CD4-positive, alpha-beta T cell treated with Interleukin-17A for 1 hour (primary cell): ENCODE measurements around the gene FKBP15.
"Not testable (repeated sequence)": the region's sequence is repeated elsewhere in the genome, so short reads cannot be mapped to it uniquely, and the experiment has no call there.

Source experiments
- DNase-seq: peaks from one replicate; pipeline ENCODE4 v3.0.0-alpha.2; 2020

Gene FKBP15

GRCh38 chr9:113181165-113181564, 39.9 kb downstream of the FKBP15 start:
- DNase-seq: no peak

GRCh38 chr9:113179839-113180238, 41.2 kb downstream of the FKBP15 start:
- DNase-seq: no peak

DNA sequence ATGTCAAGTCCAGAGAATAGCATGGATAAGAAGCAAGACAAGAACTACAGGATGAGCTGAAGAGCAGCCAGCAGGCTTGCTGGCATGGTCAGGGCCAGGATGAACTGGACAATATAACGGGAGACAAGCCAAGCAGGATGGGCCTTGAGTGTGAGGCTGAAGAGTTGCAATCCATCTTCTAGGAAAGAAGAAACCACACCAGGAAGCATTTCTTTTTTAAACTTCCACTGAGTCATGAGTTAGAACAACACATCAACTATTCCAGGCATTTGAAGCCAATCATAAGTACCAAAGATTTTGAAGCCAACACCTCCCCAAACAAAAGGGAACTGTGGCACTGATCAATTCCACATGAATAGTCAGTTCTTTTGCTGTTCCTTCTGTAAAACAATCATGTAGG, 43.0 kb downstream of the FKBP15 start:
- no peak for DNase-seq

DNA sequence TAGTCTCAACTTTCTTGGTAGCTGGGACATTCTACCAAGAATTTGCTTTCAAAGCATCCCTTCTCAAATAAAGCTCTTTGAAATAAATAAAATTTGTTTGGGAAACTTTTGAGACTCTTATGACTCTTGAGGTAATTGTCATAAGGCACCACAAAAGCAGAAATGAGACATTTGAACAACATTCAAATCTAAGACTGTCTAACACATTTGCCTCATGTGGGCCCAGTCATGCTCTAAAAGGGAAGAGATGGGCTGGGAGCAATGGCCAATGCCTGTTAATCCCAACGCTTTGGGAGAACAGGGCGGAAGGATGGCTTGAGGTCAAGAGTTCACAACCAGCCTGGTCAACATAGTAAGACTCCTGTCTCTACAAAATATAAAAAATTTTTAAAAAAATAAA, 43.8 kb downstream of the FKBP15 start:
- no peak for DNase-seq

- no peak for DNase-seq
Observed at GRCh38 chr9:113176803-113177202, 44.3 kb downstream of the FKBP15 start.

GRCh38 chr9:113173341-113173740, 47.7 kb downstream of the FKBP15 start:
- DNase-seq: no peak

DNA sequence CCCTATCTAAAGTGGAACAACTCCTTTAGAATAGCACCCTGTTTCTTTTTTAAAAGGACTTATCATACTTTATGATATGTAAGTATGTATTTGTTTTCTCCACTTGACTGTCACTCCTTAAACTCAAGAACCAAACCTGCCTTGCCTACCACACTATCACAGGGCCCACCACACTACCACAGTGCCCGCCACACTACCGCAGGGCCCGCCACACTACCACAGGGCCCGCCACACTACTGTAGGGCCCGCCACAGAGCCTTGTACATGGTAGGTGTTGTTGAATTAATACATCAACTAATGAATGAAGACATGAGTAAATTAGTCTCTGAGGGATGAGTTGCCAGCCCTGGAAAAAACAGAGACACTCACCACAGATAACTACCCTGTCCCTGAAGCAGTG, 52.3 kb downstream of the FKBP15 start:
- DNase-seq: no peak

DNA sequence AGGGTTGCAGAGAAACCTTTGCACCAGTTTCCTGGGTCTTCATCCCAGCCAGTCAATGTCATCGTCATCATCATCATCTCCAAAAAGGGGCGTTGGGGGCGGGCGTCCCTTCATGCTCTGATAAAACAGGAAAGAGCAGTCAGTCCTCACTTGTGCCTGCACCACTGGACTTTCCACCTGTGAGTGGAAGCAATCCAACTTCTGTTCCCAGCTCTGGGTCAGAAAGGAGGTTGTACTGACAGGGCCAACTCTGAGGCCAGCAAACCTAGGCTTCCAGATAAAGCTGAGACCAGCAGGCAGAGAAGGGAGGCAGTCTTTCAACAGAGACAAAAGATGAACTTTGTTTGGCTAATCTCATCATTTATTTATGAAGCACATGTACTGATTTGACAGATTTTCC, 55.0 kb downstream of the FKBP15 start:
- DNase-seq: no peak

- DNase-seq: no peak
Observed at GRCh38 chr9:113164536-113165300, 56.4 kb downstream of the FKBP15 start.

DNA sequence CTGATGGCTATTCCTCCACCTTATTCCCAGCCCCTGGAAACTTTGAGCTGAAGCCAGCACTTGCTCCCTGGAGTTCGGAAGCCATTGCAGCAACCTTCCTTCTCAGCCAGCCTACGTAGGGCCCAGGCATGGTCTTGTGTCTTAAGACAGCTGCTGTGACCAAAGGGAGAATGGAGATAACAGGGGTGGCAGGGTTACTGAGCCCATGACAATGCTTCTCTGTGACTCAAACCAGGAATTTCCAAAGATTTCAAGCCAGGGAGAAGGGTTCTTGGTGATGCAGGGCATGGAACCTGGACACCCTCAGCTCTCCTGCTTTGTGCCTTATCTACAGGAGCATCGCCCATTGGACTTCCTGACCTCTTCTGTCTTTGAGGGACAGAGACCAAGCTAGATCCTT, 58.1 kb downstream of the FKBP15 start:
- DNase-seq: no peak

GRCh38 chr9:113160571-113160970, 60.5 kb downstream of the FKBP15 start:
- no peak for DNase-seq

GRCh38 chr9:113158446-113158845, 62.6 kb downstream of the FKBP15 start:
- DNase-seq: no peak

- no peak for DNase-seq
Observed at GRCh38 chr9:113156880-113157279, 64.2 kb downstream of the FKBP15 start.

DNA sequence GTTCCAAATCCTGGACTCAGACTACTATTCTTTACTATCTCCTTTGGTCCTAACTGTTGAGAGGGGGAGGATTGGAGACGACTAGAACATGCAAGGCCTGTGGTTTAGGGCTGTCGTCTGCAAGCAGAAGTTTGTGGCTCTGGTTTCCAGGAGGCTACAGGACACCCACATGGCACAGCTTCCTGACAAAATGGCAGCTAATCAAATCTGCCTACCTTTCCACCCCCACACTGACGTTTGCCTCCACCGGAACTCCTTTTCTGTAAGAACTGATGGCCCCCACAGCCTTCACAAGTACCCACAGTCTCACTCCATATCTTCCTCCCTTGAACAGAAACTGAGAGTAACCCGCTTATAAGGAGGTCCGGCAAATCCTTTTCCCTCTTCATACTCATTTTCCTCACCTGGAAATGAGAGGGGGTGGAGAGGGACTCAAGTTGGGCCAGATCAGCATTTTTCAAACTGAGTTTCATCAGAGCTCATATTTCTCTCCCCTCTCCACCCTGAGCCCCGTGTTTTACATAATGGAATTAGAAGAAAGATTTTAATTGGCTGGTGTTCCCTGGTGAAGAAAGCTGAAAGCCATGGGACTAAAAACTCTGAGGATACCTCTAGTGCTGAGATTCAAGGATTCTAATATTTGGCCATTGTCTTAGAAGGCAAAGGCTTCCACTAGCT, 65.0 kb downstream of the FKBP15 start:
- DNase-seq: peak; percentile 47

GRCh38 chr9:113154946-113155345, 66.1 kb downstream of the FKBP15 start:
- no peak for DNase-seq

DNA sequence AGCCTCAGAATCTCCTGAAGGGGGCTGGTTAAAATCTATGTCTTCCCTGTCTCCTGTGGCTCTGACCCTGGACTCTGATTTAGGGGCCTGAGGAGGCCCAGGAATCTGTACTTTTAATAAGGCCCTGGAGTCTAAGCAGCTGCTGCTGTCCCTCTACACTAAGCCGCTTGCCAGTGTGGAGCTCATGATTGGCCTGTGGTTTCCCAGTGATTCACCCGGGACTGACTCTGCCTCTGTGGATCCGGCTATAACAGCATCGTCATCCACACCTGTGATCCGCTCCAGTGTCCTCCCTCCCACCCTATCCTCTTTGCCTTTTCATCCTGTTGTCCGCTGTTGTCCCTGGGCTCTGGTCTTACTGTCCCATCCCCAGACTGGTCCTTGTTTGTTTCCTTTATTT, 66.6 kb downstream of the FKBP15 start:
- DNase-seq: no peak

DNA sequence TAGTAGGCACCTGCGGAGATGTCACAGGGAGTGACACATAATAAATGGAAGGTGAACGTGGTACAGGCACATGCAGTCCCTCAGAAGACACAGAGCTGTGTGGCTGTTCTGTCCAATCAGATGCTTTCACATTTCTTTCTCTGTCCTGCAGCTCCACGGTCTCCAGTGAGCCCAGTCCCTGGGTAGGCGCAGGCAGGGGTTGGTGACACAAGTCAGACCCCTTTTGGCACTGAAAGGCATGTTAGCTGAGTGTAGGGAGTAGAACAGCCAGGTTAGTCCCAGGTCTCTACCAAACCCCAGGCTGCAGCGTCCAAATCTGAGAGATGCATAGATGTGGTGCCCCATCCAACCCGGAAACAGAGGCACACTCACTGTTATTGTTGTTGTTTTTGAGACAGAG, 67.5 kb downstream of the FKBP15 start:
- no peak for DNase-seq

DNA sequence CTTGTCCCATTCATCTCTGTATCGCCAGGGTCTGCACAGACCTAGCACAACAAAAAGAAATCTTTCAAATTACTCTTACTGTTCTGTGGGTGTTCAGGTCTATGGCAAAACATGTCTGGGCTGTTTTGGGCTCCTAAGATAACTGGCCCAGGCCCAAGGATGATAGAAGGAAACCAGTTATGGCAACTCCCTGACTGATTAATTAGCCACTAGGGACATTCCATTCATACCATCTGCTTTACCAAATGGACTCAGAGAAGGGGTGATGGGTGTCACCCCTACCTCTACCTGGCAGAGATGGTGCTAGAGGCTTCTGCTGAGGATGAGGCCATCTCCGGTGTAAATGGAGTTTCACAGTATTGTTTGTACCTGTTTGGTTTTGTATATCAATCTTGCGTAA, 68.4 kb downstream of the FKBP15 start:
- DNase-seq: peak; percentile 24

- DNase-seq: peak; percentile 21
Observed at GRCh38 chr9:113151696-113152630, 69.1 kb downstream of the FKBP15 start.

DNA sequence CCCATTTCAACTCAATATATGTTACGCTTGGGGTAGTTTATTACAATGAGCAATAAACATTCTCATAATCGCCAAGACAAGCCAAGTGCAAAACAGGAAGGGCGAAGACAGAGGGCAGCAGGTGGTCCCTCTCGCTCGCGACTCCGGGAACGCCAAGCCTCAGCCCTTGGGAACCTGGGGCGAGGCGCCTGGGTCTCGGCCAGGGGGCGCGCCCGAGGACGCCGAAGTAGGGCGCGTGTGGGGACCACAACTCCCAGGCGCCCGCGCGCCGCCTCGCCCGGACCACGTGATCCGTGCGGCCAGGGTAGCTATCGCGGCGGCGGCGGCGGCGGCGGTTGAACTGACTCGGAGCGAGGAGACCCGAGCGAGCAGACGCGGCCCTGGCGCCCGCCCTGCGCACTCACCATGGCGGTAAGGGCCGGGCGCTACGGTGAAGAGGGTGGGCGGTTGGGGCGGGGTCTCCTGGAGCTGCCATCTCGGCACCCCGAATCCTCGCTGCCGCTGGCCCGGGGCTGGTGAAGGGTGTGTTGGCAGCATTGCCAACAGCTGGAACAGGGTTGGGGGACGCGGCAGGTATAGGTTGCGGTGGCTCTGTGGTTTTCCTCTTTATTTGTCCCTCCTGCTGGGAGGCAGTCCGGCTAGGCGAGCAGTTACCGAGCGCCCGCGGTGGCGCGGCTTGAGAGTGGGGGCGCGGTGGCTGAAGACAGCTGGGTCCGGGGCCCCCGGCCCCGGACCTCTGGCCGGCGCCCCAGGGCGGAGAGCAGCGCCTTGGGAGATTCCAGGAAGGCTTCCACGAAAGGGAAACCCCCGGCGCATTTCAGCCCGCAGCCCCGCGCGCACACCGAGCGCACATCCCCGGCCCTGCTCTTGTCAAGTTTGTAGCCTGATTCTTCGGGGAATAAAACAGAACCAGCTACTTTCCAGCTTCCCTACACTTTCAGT, 70.1 kb downstream of the FKBP15 start, which contains the start of gene SLC31A2:
TSS of gene SLC31A2 (plus strand) at position 338 of the 942 bp plus-strand sequence. CDS start at position 406, 68 bp downstream.
- DNase-seq: peak; percentile 84

DNA sequence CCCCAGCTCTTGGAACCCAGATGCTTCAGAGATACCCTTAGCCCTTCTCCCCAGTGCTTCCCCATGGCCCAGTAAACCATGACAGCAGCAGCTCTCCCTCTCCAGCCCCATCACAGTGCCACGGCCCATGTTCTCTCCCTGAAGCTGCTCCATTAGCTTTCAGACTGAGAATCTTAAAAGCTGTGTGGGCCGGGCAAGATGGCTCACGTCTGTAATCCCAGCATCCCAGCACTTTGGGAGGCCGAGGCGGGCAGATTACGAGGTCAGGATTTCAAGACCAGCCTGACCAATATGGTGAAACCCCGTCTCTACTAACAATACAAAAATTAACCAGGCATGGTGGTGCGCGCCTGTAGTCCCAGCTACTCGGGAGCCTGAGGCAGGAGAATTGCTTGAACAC, 71.5 kb downstream of the FKBP15 start:
- not testable (repeated sequence) for DNase-seq
